Endothelial cell of umbilical vein (primary cell): ENCODE measurements around the gene FBXL17. TPM values are rescaled to one million over a fixed set of nuclear protein-coding genes. Genes with fewer than 3 reads are reported as not detected.

Source experiments
- BruUV-seq: library from RNA; stranded (reverse); fragments of 400-500 nt; replicated peaks from 2 replicates; lab custom pipeline; 2021; lab: Mats Ljungman, UMichigan
- CTCF ChIA-PET: fragments of 300-600, 350-600 bp; sonication (Branson Sonifier 250); formaldehyde crosslinking; loops from one replicate; lab custom pipeline; 2021; ENCODE audit warnings: antibody characterized with exemption, inconsistent platforms; lab: Charles Lee
- POLR2A ChIA-PET: fragments of 300-600, 350-600 bp; sonication (Branson Sonifier 250); formaldehyde crosslinking; loops from one replicate; lab custom pipeline; 2021; ENCODE audit warnings: antibody characterized with exemption, inconsistent platforms; lab: Charles Lee
- DNase-seq: peaks from one replicate; pipeline ENCODE4 v3.0.0-alpha.2; 2011; ENCODE audit warnings: low read depth, low spot score
- FAIRE-seq: peaks from 2 replicates; lab custom pipeline; 2011; peaks lifted over from hg19 to GRCh38; lab: Jason Lieb, UNC
- H2AFZ ChIP-seq: 2 replicates; pipeline ENCODE4 v1.6.0; 2012; ENCODE audit warnings: low read depth, low read length, control low read depth, inconsistent platforms
- H3K27ac ChIP-seq: 2 replicates; pipeline ENCODE4 v1.5.1; 2011; ENCODE audit warnings: low read depth, mild to moderate bottlenecking, control low read depth, low read length, moderate library complexity; ENCODE audit not compliant: insufficient read depth
- H3K27me3 ChIP-seq, 2 experiments: 2 replicates each; pipeline versions ENCODE4 v1.6.0 to v1.6.1; 2011; ENCODE audit warnings: low read length in 2 of 2, mixed read lengths in 1 of 2; ENCODE audit not compliant: control insufficient read depth in 2 of 2, insufficient read depth in 2 of 2
- H3K36me3 ChIP-seq, 2 experiments: 2 replicates in 1 of 2; 3 replicates in 1 of 2; pipeline ENCODE4 v1.5.1; 2011; ENCODE audit warnings: low read length in 2 of 2, mild to moderate bottlenecking in 1 of 2, moderate library complexity in 1 of 2; ENCODE audit not compliant: control insufficient read depth in 2 of 2, insufficient read depth in 2 of 2; ENCODE audit errors: extremely low read depth in 1 of 2
- H3K4me1 ChIP-seq: 3 replicates; pipeline ENCODE4 v1.5.1; 2011; ENCODE audit warnings: mild to moderate bottlenecking, low read length; ENCODE audit not compliant: control insufficient read depth, insufficient read depth; ENCODE audit errors: extremely low read depth
- H3K4me2 ChIP-seq: 2 replicates; pipeline ENCODE4 v1.6.1; 2011; ENCODE audit warnings: low read length, control low read depth, mixed read lengths; ENCODE audit not compliant: insufficient read depth
- H3K4me3 ChIP-seq, 3 experiments: fragments of 200-600 bp in 1 of 3; sonication (generic), shearing (Covaris generic) in 1 of 3; replicated peaks in 1 of 3; 2 replicates each; pipeline ENCODE4 v1.5.1; 2011 to 2016; ENCODE audit warnings: control low read depth in 3 of 3, low read length in 3 of 3, mild to moderate bottlenecking in 2 of 3, inconsistent platforms in 1 of 3, low read depth in 1 of 3, moderate library complexity in 1 of 3; ENCODE audit not compliant: insufficient read depth in 1 of 3
- H3K79me2 ChIP-seq: 2 replicates; pipeline ENCODE4 v1.6.0; 2012; ENCODE audit warnings: low read length, inconsistent platforms; ENCODE audit not compliant: control insufficient read depth, insufficient read depth
- H3K9ac ChIP-seq: replicated peaks from 2 replicates; pipeline ENCODE3; 2011; ENCODE audit warnings: low read length, control low read depth; ENCODE audit not compliant: insufficient read depth; ENCODE audit errors: extremely low read depth
- H3K9me1 ChIP-seq: replicated peaks from 3 replicates; pipeline ENCODE4 v1.6.0; 2011; ENCODE audit warnings: mild to moderate bottlenecking, low read length; ENCODE audit not compliant: control insufficient read depth, insufficient read depth; ENCODE audit errors: extremely low read depth
- H3K9me3 ChIP-seq: replicated peaks from 2 replicates; pipeline ENCODE4 v1.5.1; 2012; ENCODE audit warnings: low read length, inconsistent platforms; ENCODE audit not compliant: control insufficient read depth, insufficient read depth
- H4K20me1 ChIP-seq: replicated peaks from 2 replicates; pipeline ENCODE3; 2011; ENCODE audit warnings: mild to moderate bottlenecking, low read length; ENCODE audit not compliant: control insufficient read depth, insufficient read depth; ENCODE audit errors: extremely low read depth
- CTCF ChIP-seq, 2 donors: IDR thresholded peaks; 1 replicate in 1 of 2; 2 replicates in 1 of 2; pipeline ENCODE4 v1.5.1; 2011; ENCODE audit warnings: low read length in 2 of 2, mild to moderate bottlenecking in 2 of 2, moderate library complexity in 2 of 2, control low read depth in 1 of 2, inconsistent platforms in 1 of 2, low read depth in 1 of 2; ENCODE audit not compliant: insufficient read depth in 1 of 2; ENCODE audit errors: extremely low read depth in 1 of 2
- EZH2 ChIP-seq: IDR thresholded peaks from 2 replicates; pipeline ENCODE4 v1.6.1; 2012; ENCODE audit warnings: borderline replicate concordance, low read depth, mild to moderate bottlenecking, moderate library complexity, low read length, inconsistent platforms; ENCODE audit not compliant: severe bottlenecking
- FOS ChIP-seq: IDR thresholded peaks from 2 replicates; pipeline ENCODE4 v1.6.1; 2011; ENCODE audit warnings: mild to moderate bottlenecking, low read length, moderate library complexity, borderline replicate concordance; ENCODE audit not compliant: insufficient read depth
- GATA2 ChIP-seq: IDR thresholded peaks from 2 replicates; pipeline ENCODE4 v1.7.0; 2011; ENCODE audit warnings: low read depth, mild to moderate bottlenecking, moderate library complexity, mixed read lengths, low read length; ENCODE audit not compliant: insufficient read length, insufficient read depth
- JUN ChIP-seq: IDR thresholded peaks from 2 replicates; pipeline ENCODE4 v1.6.1; 2011; ENCODE audit warnings: borderline replicate concordance, low read depth; ENCODE audit not compliant: insufficient read length, insufficient read depth
- MYC ChIP-seq: IDR thresholded peaks from one replicate; pipeline ENCODE4 v1.6.1; 2011; ENCODE audit warnings: mild to moderate bottlenecking, low read depth, low read length
- POLR2A ChIP-seq: IDR thresholded peaks from 2 replicates; pipeline ENCODE4 v1.6.1; 2012; ENCODE audit warnings: low read depth, mild to moderate bottlenecking, control low read depth, low read length
- POLR2AphosphoS5 ChIP-seq: IDR thresholded peaks from 2 replicates; pipeline ENCODE4 v1.6.1; 2012; ENCODE audit warnings: low read depth, mild to moderate bottlenecking, control low read depth, low read length, moderate library complexity; ENCODE audit not compliant: insufficient read depth
- dilution Hi-C: fragments of 300-500 bp; cut with MboI; formaldehyde crosslinking; loops from one replicate; pipeline ENCODE4 v1.15.0; 2019; ENCODE audit warnings: low sequenced_read_pairs; ENCODE audit not compliant: extremely low pct_ligation_motif_present
- intact Hi-C: fragments of 100-400 bp; cut with micrococcal nuclease; formaldehyde crosslinking; loops from one replicate; pipeline ENCODE4 v1.10.0; 2022
- polyA plus RNA-seq, 4 experiments: library from polyadenylated mRNA; depleted of rRNA in 3 of 4; stranded (reverse) in 3 of 4; unstranded in 1 of 4; fragments of >200 nt; gene quantifications; 2 replicates each; pipeline versions ENCODE4 v1.2.1 to v1.2.3, GENCODE V29; 2011 to 2012; ENCODE audit warnings: missing spikeins in 1 of 4
- total RNA-seq: library from RNA; stranded (reverse); gene quantifications from 2 replicates; pipeline ENCODE4 v1.2.3, GENCODE V29; 2021
- TF ChIP-seq, protein P1 (sequence below): IDR thresholded peaks from 2 replicates; pipeline ENCODE4 v1.6.1; 2011; ENCODE audit not compliant: insufficient read depth, insufficient read length

FBXL17 gene
- total and polyA plus RNA-seq, 2 donors (not counting 3 experiments of a cell fraction or from before 2014, with no cell fraction given) = 2.7 to 8.8 TPM

GRCh38 chr5:108036482-108036881, 345.4 kb downstream of the FBXL17 start:
- Histone ChIP-seq H2AFZ (no peak overlapping the region), H3K9me1 (no peaks in the 10 kb centered on the region), H3K27ac (peak overlapping the region; percentile 13), H3K79me2 (no peaks in the 10 kb centered on the region), H3K9ac (no peak overlapping the region), H3K27me3 (no peaks in the 10 kb centered on the region), H3K9me3 (no peaks in the 10 kb centered on the region), H4K20me1 (no peaks in the 10 kb centered on the region), H3K4me3 (no peak overlapping the region), H3K36me3 (no peaks in the 10 kb centered on the region), H3K4me1 (peaks cover 12% of the 10 kb centered on the region), H3K4me2 (no peak overlapping the region)
- BruUV-seq = no TSS peak
- ChIA-PET POLR2A (no interaction called here), CTCF (interaction anchor here (0.8 kb wide), 1 partner anchor 19 kb away, joined by 3 read pairs; no protein-coding TSS in a partner anchor)
- FAIRE-seq = peak; percentile 49
- dilution Hi-C loops = no loop called here
- peak; percentile 77 for DNase-seq
- intact Hi-C loops = loop anchor here (2.0 kb wide), 1 partner anchor 34 kb away; no protein-coding TSS in a partner anchor
- TF ChIP-seq FOS (no peak), GATA2 (peak; percentile 76), POLR2AphosphoS5 (peak; percentile 59), POLR2A (no peak), JUN (peak; percentile 60), CTCF (IDR thresholded peaks at IDR 0.05; ENCODE audit: extremely low read depth in 1 of 2, insufficient read depth in 1 of 2, low read depth in 1 of 2, low read length in 2 of 2) (no peak), MYC (no peak), EZH2 (no peak)
- TF ChIP-seq, protein P1, sequence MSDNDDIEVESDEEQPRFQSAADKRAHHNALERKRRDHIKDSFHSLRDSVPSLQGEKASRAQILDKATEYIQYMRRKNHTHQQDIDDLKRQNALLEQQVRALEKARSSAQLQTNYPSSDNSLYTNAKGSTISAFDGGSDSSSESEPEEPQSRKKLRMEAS = no peak
